Thoracic aorta (tissue), 2 donors: ENCODE measurements around the gene DLG4. TPM values are rescaled to one million over a fixed set of nuclear protein-coding genes. Genes with fewer than 3 reads are reported as not detected.

Experiments
- ATAC-seq: fragments of 150-250 bp; one replicate; pipeline ENCODE4 v1.8.0; 2017; ENCODE audit warnings: low read depth; ENCODE audit not compliant: insufficient number of reproducible peaks, low FRiP score
- DNase-seq: peaks from one replicate; pipeline ENCODE4 v3.0.0-alpha.2; 2020; ENCODE audit warnings: low spot score
- H3K27ac ChIP-seq, 2 donors: fragments of 200-600 bp; sonication (generic); 1 replicate in 1 of 2; 2 replicates in 1 of 2; pipeline ENCODE4 v1.5.1; 2016; ENCODE audit warnings: mild to moderate bottlenecking in 2 of 2, moderate library complexity in 2 of 2
- H3K27me3 ChIP-seq: fragments of 200-600 bp; sonication (generic); replicated peaks from 2 replicates; pipeline ENCODE4 v1.6.0; 2016; ENCODE audit warnings: mild to moderate bottlenecking; ENCODE audit not compliant: insufficient read depth
- H3K36me3 ChIP-seq: fragments of 200-600 bp; sonication (generic); one replicate; pipeline ENCODE4 v1.5.1; 2016
- H3K4me1 ChIP-seq, 2 donors: fragments of 200-600 bp; sonication (generic); 1 replicate in 1 of 2; 2 replicates in 1 of 2; pipeline versions ENCODE4 v1.5.1 to v1.6.0; 2016; ENCODE audit warnings: low read depth in 2 of 2, mild to moderate bottlenecking in 1 of 2; ENCODE audit not compliant: control insufficient read depth in 1 of 2
- H3K4me3 ChIP-seq: fragments of 200-600 bp; sonication (generic); 2 replicates; pipeline ENCODE4 v1.5.1; 2016; ENCODE audit warnings: mild to moderate bottlenecking
- H3K9me3 ChIP-seq: fragments of 200-600 bp; sonication (generic); 2 replicates; pipeline ENCODE4 v1.5.1; 2016
- CTCF ChIP-seq: fragments of 200-600 bp; sonication (generic); IDR thresholded peaks from one replicate; pipeline ENCODE4 v1.5.1; 2019; ENCODE audit warnings: antibody characterized with exemption
- total RNA-seq, 2 donors: library from RNA; depleted of rRNA; stranded (reverse); fragments of >200 nt; gene quantifications; one replicate each; pipeline versions ENCODE4 v1.1.0 to v1.2.3, GENCODE V29; 2016

Gene DLG4
- 10 to 100 TPM; 14.0 to 14.8 TPM for total RNA-seq

GRCh38 chr17:7219812-7220592 is at the start of gene DLG4, which contains the start of gene ACADVL:
TSS of gene DLG4 (minus strand) at chr17:7219836.
TSS of gene ACADVL (plus strand) at chr17:7219938. CDS start at chr17:7219985, 47 bp downstream.
- ATAC-seq, result peak; percentile 72
- TF ChIP-seq CTCF, result no peak
- peaks cover 29 to 54% of the 10 kb centered on the region in 2 donors for H3K4me1 ChIP-seq

GRCh38 chr17:7266784-7267183 is 47.1 kb upstream of the DLG4 start:
- no peak for TF ChIP-seq CTCF
- peaks cover 4 to 16% of the 10 kb centered on the region in 2 donors for H3K4me1 ChIP-seq
- ATAC-seq, result no peak
- H3K36me3 ChIP-seq, result no peaks in the 10 kb centered on the region
- no peak overlapping the region for H3K27ac ChIP-seq
- H3K9me3 ChIP-seq, result no peaks in the 10 kb centered on the region
- DNase-seq, result no peak
- H3K27me3 ChIP-seq, result peaks cover 9% of the 10 kb centered on the region
- H3K4me3 ChIP-seq, result no peak overlapping the region

More at GRCh38 chr17:7219812-7220592, at the start of gene DLG4, which contains the start of gene ACADVL:
- peaks cover 14% of the 10 kb centered on the region for H3K36me3 ChIP-seq
- no peaks in the 10 kb centered on the region for H3K9me3 ChIP-seq
- H3K4me3 ChIP-seq, result peak within 1 kb of the TSS; percentile 83
- peak; percentile 89 for DNase-seq
- no peaks in the 10 kb centered on the region for H3K27me3 ChIP-seq
- peak within 1 kb of the TSS; percentile 89 to 90 for H3K27ac ChIP-seq

GRCh38 chr17:7263801-7264078 is 44.1 kb upstream of the DLG4 start:
- peaks cover 7% of the 10 kb centered on the region for H3K36me3 ChIP-seq
- peak overlapping the region; percentile 75 for H3K4me3 ChIP-seq
- peaks cover 11 to 25% of the 10 kb centered on the region in 2 donors for H3K4me1 ChIP-seq
- H3K27me3 ChIP-seq, result peaks cover 12% of the 10 kb centered on the region
- TF ChIP-seq CTCF, result no peak
- ATAC-seq, result no peak
- DNase-seq, result no peak
- H3K9me3 ChIP-seq, result no peaks in the 10 kb centered on the region
- H3K27ac ChIP-seq, result no peak overlapping the region

GRCh38 chr17:7262935-7263800 is 43.5 kb upstream of the DLG4 start:
- Histone ChIP-seq H3K27me3 (peaks cover 12% of the 10 kb centered on the region), H3K4me3 (peak overlapping the region; percentile 75), H3K27ac (peak overlapping the region in 1 of 2 donors; percentile 3), H3K36me3 (peaks cover 8% of the 10 kb centered on the region), H3K4me1 (peaks cover 11 to 25% of the 10 kb centered on the region in 2 donors), H3K9me3 (no peaks in the 10 kb centered on the region)
- ATAC-seq (no peak), DNase-seq (no peak)
- no peak for TF ChIP-seq CTCF
